K562 (cell line): ENCODE measurements around the gene HK1. TPM values are rescaled to one million over a fixed set of nuclear protein-coding genes. Genes with fewer than 3 reads are reported as not detected.
A peak's percentile ranks its signal among the peaks of the same experiment; 100 is the strongest.

Experiments used
- CREB1 ChIP-seq, 2 experiments: sonication (generic) in 1 of 2; formaldehyde crosslinking in 1 of 2; IDR thresholded peaks; 2 replicates each; pipeline versions ENCODE4 v1.6.1 to v1.8.0; 2012 to 2022; ENCODE audit warnings: inconsistent platforms in 1 of 2, mild to moderate bottlenecking in 1 of 2, missing genetic modification reagents in 1 of 2, moderate library complexity in 1 of 2
- GATA2 ChIP-seq: sonication (generic); formaldehyde crosslinking; IDR thresholded peaks from 2 replicates; pipeline ENCODE4 v1.4.0; 2020; ENCODE audit warnings: mild to moderate bottlenecking, missing genetic modification reagents
- GTF2A2 ChIP-seq: IDR thresholded peaks from 2 replicates; pipeline ENCODE4 v1.6.1; 2016; ENCODE audit warnings: mild to moderate bottlenecking, missing genetic modification characterization, missing compliant biosample characterization
- JUND ChIP-seq, 2 experiments: IDR thresholded peaks; 2 replicates in 1 of 2; 3 replicates in 1 of 2; pipeline ENCODE4 v1.6.1; 2011; ENCODE audit warnings: borderline replicate concordance in 2 of 2, low read depth in 2 of 2, low read length in 2 of 2, improper control_type of control experiment in 1 of 2, missing biosample characterization in 1 of 2, missing genetic modification characterization in 1 of 2, missing genetic modification reagents in 1 of 2
- MCM3 ChIP-seq: fragments of 450-650 bp; IDR thresholded peaks from 2 replicates; pipeline ENCODE4 v1.6.1; 2016
- NCOA4 ChIP-seq: fragments of 450-650 bp; IDR thresholded peaks from 2 replicates; pipeline ENCODE4 v1.6.1; 2018; ENCODE audit warnings: mild to moderate bottlenecking; ENCODE audit not compliant: partially characterized antibody
- NR1H2 ChIP-seq: sonication (generic); formaldehyde crosslinking; IDR thresholded peaks from 2 replicates; pipeline ENCODE4 v1.4.0; 2020; ENCODE audit warnings: mild to moderate bottlenecking, missing genetic modification reagents
- PHF8 ChIP-seq: fragments of 200-600 bp; sonication (generic); IDR thresholded peaks from 2 replicates; pipeline ENCODE4 v1.6.1; 2012; ENCODE audit warnings: mixed run types, mild to moderate bottlenecking, inconsistent platforms, low read length, moderate library complexity, borderline replicate concordance
- PKNOX1 ChIP-seq: fragments of 450-650 bp; IDR thresholded peaks from 2 replicates; pipeline ENCODE4 v1.6.1; 2016
- PTRF ChIP-seq: fragments of 450-650 bp; IDR thresholded peaks from 2 replicates; pipeline ENCODE4 v1.6.1; 2016; ENCODE audit warnings: mild to moderate bottlenecking, missing genetic modification characterization, missing compliant biosample characterization
- PURB ChIP-seq: sonication (generic); formaldehyde crosslinking; IDR thresholded peaks from 2 replicates; pipeline ENCODE4 v1.9.0; 2021; ENCODE audit warnings: low read depth, mild to moderate bottlenecking, missing genetic modification reagents
- SNAPC5 ChIP-seq: fragments of 250-450 bp; sonication (Bioruptor Pico); IDR thresholded peaks from 2 replicates; pipeline ENCODE4 v1.8.0; 2021; ENCODE audit warnings: moderate library complexity, mild to moderate bottlenecking, inconsistent platforms
- TCF7L2 ChIP-seq: fragments of 150-350 bp; IDR thresholded peaks from 2 replicates; pipeline ENCODE4 v1.6.1; 2016; ENCODE audit warnings: low read depth, mild to moderate bottlenecking, low read length, moderate library complexity
- TGIF2 ChIP-seq: sonication (generic); formaldehyde crosslinking; IDR thresholded peaks from 2 replicates; pipeline ENCODE4 v1.8.1; 2022; ENCODE audit warnings: mild to moderate bottlenecking, missing genetic modification reagents, moderate library complexity
- ZBTB5 ChIP-seq: fragments of 450-650 bp; IDR thresholded peaks from 2 replicates; pipeline ENCODE4 v1.6.1; 2017; ENCODE audit warnings: antibody characterized with exemption
- ZNF165 ChIP-seq: fragments of 250-450 bp; sonication (Bioruptor Pico); IDR thresholded peaks from 2 replicates; pipeline ENCODE4 v1.4.0; 2020; ENCODE audit warnings: borderline replicate concordance
- ZNF609 ChIP-seq: sonication (generic); formaldehyde crosslinking; IDR thresholded peaks from 2 replicates; pipeline ENCODE4 v1.8.1; 2023; ENCODE audit warnings: missing genetic modification reagents, mild to moderate bottlenecking, borderline replicate concordance
- ZNF780A ChIP-seq: fragments of 250-450 bp; sonication (Bioruptor Pico); IDR thresholded peaks from 2 replicates; pipeline ENCODE4 v1.5.0; 2021; ENCODE audit warnings: mild to moderate bottlenecking
- ZSCAN32 ChIP-seq: fragments of 450-650 bp; formaldehyde crosslinking; IDR thresholded peaks from 2 replicates; pipeline ENCODE4 v1.4.0; 2020; ENCODE audit warnings: mild to moderate bottlenecking, moderate library complexity
- polyA plus RNA-seq, 8 experiments: library from polyadenylated mRNA; depleted of rRNA in 4 of 8; stranded (reverse) in 5 of 8; unstranded in 3 of 8; fragments of >200 nt; fragmentation: Nextera tagmentation in 2 of 8; fragmentation: Illumina TruSeq in 1 of 8; extraction: Ambion mirVana in 2 of 8; extraction: Trizol in 1 of 8; gene quantifications; 2 replicates each; pipeline versions ENCODE4 v1.2.1 to v1.2.3, GENCODE V29; 2011 to 2014; ENCODE audit warnings: inconsistent platforms in 1 of 8, missing spikeins in 1 of 8
- total RNA-seq, 7 experiments: library from RNA; depleted of rRNA in 6 of 7; stranded (reverse); fragments of >200 nt in 6 of 7; fragmentation: Illumina TruSeq in 2 of 7; extraction: Trizol in 2 of 7; gene quantifications; 2 replicates each; pipeline versions ENCODE4 v1.2.1 to v1.2.3, GENCODE V29; 2011 to 2021; ENCODE audit warnings: low replicate concordance in 1 of 7

HK1 gene
- total and polyA plus RNA-seq, 9 of the 15 experiments (the other 6 are each of a cell fraction or from before 2014, with no cell fraction given): 29.2 to 444 (median 193) TPM

- 0 out of 2 replicates have a peak, but pooled peaks have one; percentile 5 for TF ChIP-seq JUND (IDR thresholded peaks at IDR 0.05; ENCODE audit: borderline replicate concordance, low read depth, low read length)
- no peak; the same call in 2 of the 3 replicates for TF ChIP-seq JUND (tag; IDR thresholded peaks at IDR 0.05; ENCODE audit: borderline replicate concordance, low read depth, low read length)
- TF ChIP-seq PKNOX1: no peak
- no peak for TF ChIP-seq GATA2 (CRISPR knock-in tag)
- TF ChIP-seq NCOA4: no peak
- no peak for TF ChIP-seq GTF2A2
- TF ChIP-seq MCM3: no peak
- no peak for TF ChIP-seq ZNF165 (CRISPR knock-in tag)
- TF ChIP-seq PHF8: peak; percentile 17; the same call in 1 of the 2 replicates
- no peak for TF ChIP-seq TGIF2 (CRISPR knock-in tag)
- TF ChIP-seq NR1H2 (CRISPR knock-in tag): no peak
- no peak for TF ChIP-seq ZBTB5
- no peak for TF ChIP-seq PURB (CRISPR knock-in tag)
- TF ChIP-seq ZSCAN32 (CRISPR knock-in tag): no peak
- peak; percentile 76 for TF ChIP-seq CREB1 (IDR thresholded peaks at IDR 0.05)
- peak; percentile 77 for TF ChIP-seq CREB1 (CRISPR knock-in tag; IDR thresholded peaks at IDR 0.05)
- TF ChIP-seq SNAPC5: no peak
- no peak for TF ChIP-seq ZNF609 (CRISPR knock-in tag)
- TF ChIP-seq PTRF (tag): no peak
- TF ChIP-seq TCF7L2: no peak
- TF ChIP-seq ZNF780A (CRISPR knock-in tag): no peak
Observed at GRCh38 chr10:69408318-69409175, 130.3 kb downstream of the HK1 start (continued).
